Ramos (cell line): ENCODE measurements around the gene AFF1.
"Not testable (repeated sequence)": the region's sequence is repeated elsewhere in the genome, so short reads cannot be mapped to it uniquely, and the experiment has no call there.

Experiments
- in situ Hi-C: fragments of 300-500 bp; cut with MboI; formaldehyde crosslinking; loops from one replicate; pipeline ENCODE4 v1.14.3; 2022; ENCODE audit warnings: low sequenced_read_pairs; ENCODE audit not compliant: unreplicated experiment

Gene AFF1

GRCh38 chr4:86971355-86971683 lies 36.5 kb downstream of the AFF1 start:
- in situ Hi-C loops, result no loop called here

- in situ Hi-C loops, result no loop called here
These were observed 38.2 kb downstream of the AFF1 start for GRCh38 chr4:86972997-86973396.

- in situ Hi-C loops, result no loop called here
These were observed 38.9 kb downstream of the AFF1 start for GRCh38 chr4:86973668-86974067.

GRCh38 chr4:86974551-86974994 lies 39.8 kb downstream of the AFF1 start:
- in situ Hi-C loops, result no loop called here

- in situ Hi-C loops, result no loop called here
These were observed 41.1 kb downstream of the AFF1 start for GRCh38 chr4:86975927-86976326.

GRCh38 chr4:86976801-86977485 lies 42.1 kb downstream of the AFF1 start:
- in situ Hi-C loops, result no loop called here

GRCh38 chr4:86977621-86978184 lies 42.9 kb downstream of the AFF1 start:
- in situ Hi-C loops, result no loop called here

- in situ Hi-C loops, result no loop called here
These were observed 43.9 kb downstream of the AFF1 start for GRCh38 chr4:86978709-86979108.

GRCh38 chr4:86980230-86980629 lies 45.4 kb downstream of the AFF1 start:
- in situ Hi-C loops, result no loop called here

- in situ Hi-C loops, result no loop called here
These were observed 47.0 kb downstream of the AFF1 start for GRCh38 chr4:86981789-86982188.

GRCh38 chr4:86985852-86986251 lies 51.0 kb downstream of the AFF1 start:
- in situ Hi-C loops, result not testable (repeated sequence)

GRCh38 chr4:86989658-86990057 lies 54.8 kb downstream of the AFF1 start:
- in situ Hi-C loops, result not testable (repeated sequence)

- in situ Hi-C loops, result no loop called here
These were observed 55.7 kb downstream of the AFF1 start for GRCh38 chr4:86990510-86990909.

GRCh38 chr4:86991994-86992393 lies 57.2 kb downstream of the AFF1 start:
- in situ Hi-C loops, result no loop called here

- in situ Hi-C loops, result no loop called here
These were observed 59.3 kb downstream of the AFF1 start for GRCh38 chr4:86993909-86994681.

GRCh38 chr4:86994686-86995085 lies 59.9 kb downstream of the AFF1 start:
- in situ Hi-C loops, result no loop called here

GRCh38 chr4:86996510-86996909 lies 61.7 kb downstream of the AFF1 start:
- in situ Hi-C loops, result not testable (repeated sequence)

- in situ Hi-C loops, result no loop called here
These were observed 64.4 kb downstream of the AFF1 start for GRCh38 chr4:86999136-86999643.

- in situ Hi-C loops, result loop anchor here (5.0 kb wide), 1 partner anchor 65 kb away; the partner anchor contains the start of gene AFF1
These were observed 67.9 kb downstream of the AFF1 start for GRCh38 chr4:87002682-87003043.

GRCh38 chr4:87003266-87003665 lies 68.5 kb downstream of the AFF1 start:
- in situ Hi-C loops, result loop anchor here (5.0 kb wide), 1 partner anchor 66 kb away; the partner anchor contains the start of gene AFF1

- in situ Hi-C loops, result no loop called here
These were observed 70.5 kb downstream of the AFF1 start for GRCh38 chr4:87005369-87005689.
